ENCODE results near the gene PLA2G4B.

PLA2G4B gene

DNA sequence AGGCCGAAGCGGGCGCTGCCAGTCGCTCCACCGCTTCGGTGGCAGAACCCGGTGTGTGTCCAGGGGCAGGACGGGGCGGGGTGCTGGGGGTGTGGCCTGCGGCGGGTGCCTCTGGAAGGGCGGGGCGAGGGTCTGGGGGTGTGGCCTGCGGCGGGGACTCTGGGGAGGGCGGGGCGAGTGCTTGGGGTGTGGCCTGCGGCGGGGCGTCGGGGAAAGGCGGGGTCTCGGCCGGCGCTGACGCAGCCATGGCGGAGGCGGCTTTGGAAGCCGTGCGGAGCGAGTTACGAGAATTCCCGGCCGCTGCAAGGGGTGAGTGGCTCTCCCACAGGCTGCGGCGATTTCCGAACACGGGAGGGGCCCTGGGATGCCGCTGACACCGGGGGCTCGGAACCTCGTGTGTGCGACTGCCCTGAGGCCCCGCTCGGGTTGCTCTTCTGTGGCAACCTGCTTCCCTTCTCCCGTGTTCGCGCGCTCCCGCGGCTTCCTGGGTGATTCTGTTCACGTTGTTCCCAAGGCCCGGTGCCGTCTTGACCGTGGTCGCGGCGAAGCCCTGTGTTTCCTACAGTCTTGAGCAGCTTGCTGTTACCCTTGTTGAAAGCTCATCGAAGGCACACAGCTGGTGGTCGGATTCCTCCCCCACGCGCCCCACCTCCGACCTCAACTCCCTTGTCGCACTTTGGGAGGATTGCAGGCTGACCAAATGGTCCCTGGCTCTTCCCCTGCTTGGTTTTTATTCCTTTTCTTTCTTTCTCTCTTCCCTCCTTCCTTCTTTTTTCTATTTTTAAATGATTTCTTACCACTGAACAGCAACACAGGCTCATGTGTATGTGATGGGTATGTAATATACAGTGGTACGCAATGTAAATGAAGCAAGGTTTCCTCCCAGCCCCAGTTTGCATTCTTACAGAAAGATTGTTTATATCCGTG lies 10.5 kb upstream of the PLA2G4B start, which contains the start of gene JMJD7:
Gene JMJD7, plus strand, starts transcription at position 213 of the 927 bp plus-strand sequence. Its CDS starts 33 bp downstream, at position 246.
- DNase-seq (ENCODE audit: low read depth), result peak; percentile 88

- DNase-seq (ENCODE audit: low read depth), result no peak
Observed at GRCh38 chr15:41828807-41829141, 9.9 kb upstream of the PLA2G4B start.

DNA sequence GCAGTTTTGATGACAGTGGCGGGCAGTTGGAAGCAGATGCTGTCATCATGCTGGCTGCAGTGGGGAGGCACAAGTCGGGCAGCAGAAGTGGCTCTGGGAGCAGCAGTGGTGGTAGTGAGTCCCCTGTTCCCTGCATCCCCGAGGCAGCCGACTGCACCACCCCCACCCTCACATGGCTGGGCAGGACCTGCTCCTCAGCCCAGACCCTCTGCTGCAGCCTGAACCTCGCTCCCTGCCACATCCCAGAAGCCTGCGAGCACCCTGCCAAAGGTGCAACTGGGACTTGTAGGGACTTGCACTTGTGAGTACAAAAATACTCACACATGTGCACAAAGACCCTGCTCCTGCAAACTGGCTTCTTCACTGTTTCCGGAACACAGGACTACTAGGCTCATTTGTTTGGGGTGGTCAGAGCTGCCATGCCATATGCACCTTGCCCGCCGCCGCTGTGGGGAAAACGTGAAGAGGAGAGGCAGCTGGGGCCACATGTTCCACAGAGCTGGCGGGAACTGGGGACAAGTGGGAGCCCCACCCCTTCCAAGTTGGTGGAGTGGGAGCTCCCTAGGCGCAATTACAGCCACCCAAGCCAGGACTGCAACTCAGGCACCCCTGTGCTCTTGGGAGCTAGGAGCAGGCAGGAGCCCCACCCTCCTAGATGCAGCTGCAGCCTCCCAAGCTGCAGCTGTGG lies 8.5 kb upstream of the PLA2G4B start:
- DNase-seq (ENCODE audit: low read depth), result no peak

GRCh38 chr15:41831291-41831690 lies 7.4 kb upstream of the PLA2G4B start:
- peak; percentile 7 for DNase-seq (ENCODE audit: low read depth)

- DNase-seq (ENCODE audit: low read depth), result no peak
Observed at GRCh38 chr15:41832208-41832607, 6.4 kb upstream of the PLA2G4B start.

DNA sequence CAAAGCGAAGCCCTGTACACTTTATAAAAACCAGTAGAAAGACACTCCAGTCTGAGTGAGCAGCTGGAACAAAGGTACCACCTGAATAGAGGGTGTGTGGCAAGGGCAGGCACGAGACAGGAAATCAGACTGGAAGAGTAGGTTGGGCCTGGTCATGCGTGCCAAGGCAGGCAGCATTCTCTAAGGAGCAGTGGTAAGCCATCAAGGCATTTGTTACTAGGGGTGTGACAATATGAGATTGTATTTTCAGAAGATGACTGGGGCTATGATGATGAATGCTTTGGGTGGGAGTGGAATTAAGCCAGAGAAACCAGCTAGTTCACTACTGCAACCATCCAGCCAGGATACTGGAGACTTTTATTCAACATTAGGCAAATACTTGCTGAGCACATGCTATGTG lies 5.8 kb upstream of the PLA2G4B start:
- no peak for DNase-seq (ENCODE audit: low read depth)

- no peak for DNase-seq (ENCODE audit: low read depth)
Observed at GRCh38 chr15:41834096-41834495, 4.6 kb upstream of the PLA2G4B start.

GRCh38 chr15:41836073-41836472 lies 2.6 kb upstream of the PLA2G4B start:
- DNase-seq (ENCODE audit: low read depth), result no peak

DNA sequence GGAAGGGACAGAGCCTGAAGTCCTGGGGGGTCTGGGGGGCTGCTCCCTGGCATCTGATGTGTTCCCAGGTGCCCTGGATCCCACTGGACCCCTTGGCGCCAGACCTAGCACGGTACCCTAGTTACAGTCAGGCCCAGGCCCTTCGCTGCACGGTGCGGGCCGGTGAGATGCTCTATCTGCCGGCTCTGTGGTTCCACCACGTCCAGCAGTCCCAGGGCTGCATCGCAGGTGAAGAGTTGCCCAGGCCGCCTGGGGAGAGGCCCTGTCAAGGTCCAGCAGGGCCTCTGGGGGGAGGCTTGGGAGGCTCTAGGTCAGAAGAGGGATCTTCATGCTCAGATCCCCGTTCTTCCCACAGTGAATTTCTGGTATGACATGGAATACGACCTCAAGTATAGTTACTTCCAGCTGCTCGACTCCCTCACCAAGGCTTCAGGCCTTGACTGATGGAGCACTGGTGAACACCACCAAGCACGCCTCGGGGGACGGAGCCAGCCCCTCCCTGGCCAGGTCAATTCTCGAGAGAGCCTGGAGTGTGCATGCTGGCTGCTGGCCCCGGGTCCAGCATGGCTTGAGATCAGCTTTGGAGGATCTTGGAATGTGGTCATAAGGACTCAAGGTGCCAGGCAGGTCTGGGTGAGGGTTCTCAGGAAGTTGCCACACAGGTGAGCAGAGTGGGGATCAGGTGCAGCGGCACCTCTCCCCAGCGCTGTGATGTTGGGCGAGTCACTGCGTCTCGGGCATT lies 1.8 kb upstream of the PLA2G4B start:
- no peak for DNase-seq (ENCODE audit: low read depth)

DNA sequence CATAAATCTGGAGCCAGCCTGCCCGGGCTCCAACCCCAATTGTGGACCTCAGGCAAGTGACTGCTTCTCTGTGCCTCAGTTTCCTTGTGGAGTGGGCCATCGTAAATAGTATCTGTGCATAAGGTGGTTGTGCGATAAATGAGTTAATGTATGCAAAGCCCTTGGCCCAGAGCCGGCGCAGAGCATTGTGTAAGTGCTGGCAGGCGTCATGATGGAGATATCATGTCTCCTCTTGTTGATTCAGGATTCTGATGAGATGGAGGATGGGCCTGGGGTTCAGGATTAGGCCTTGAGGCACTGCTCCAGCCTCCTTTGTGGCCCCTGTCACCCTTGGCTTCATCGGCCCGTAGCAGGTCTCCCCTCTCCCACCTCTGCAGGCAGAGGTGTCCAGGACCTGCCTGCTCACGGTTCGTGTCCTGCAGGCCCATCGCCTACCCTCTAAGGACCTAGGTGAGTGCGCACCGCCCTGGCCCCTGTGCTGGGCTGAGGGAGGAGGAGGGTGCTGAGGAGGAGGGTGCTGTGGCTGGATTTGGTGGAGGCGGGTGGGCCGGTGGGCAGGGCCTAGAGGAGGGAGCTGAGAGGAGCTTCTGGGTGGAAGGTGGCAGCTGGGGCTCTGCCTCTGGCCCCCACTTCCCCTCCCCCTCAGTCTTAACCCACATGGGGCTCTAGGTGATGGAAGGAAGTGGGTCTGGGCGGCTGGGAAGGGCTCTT lies 1.3 kb downstream of the PLA2G4B start:
- DNase-seq (ENCODE audit: low read depth), result no peak

DNA sequence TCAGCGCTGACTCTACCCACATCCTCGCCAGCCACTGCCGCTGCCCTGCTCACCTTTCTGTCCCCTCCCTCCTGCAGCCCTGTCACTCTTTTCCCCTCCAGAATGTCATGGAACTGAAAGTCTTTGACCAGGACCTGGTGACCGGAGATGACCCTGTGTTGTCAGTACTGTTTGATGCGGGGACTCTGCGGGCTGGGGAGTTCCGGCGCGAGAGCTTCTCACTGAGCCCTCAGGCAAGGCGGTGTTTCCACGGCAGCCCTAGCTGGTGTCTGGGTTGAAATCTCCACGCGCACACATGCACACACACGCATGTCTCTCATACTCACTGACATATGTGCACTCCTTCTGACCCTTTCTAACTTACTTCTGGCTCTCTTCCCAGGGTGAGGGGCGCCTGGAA lies 2.0 kb downstream of the PLA2G4B start:
- no peak for DNase-seq (ENCODE audit: low read depth)

GRCh38 chr15:41841131-41841530 lies 2.5 kb downstream of the PLA2G4B start:
- no peak for DNase-seq (ENCODE audit: low read depth)

GRCh38 chr15:41842229-41842628 lies 3.6 kb downstream of the PLA2G4B start:
- DNase-seq (ENCODE audit: low read depth), result no peak

DNA sequence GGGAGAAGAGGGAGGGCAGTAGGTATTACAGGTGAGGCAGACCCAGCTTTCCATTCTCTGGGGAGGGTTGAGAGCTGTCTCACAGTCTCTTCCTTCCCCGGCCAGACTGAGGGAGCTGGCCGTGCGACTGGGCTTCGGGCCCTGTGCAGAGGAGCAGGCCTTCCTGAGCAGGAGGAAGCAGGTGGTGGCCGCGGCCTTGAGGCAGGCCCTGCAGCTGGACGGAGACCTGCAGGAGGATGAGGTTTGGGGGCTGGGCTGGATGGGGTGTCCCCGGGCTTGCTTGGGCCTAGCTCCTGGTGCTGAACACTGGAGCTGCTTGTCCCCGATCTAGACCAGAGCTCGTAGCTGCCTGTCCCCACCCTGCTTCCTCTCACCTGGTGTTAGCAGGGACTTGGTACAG lies 4.9 kb downstream of the PLA2G4B start:
- no peak for DNase-seq (ENCODE audit: low read depth)

GRCh38 chr15:41844814-41845213 lies 6.2 kb downstream of the PLA2G4B start:
- no peak for DNase-seq (ENCODE audit: low read depth)

DNA sequence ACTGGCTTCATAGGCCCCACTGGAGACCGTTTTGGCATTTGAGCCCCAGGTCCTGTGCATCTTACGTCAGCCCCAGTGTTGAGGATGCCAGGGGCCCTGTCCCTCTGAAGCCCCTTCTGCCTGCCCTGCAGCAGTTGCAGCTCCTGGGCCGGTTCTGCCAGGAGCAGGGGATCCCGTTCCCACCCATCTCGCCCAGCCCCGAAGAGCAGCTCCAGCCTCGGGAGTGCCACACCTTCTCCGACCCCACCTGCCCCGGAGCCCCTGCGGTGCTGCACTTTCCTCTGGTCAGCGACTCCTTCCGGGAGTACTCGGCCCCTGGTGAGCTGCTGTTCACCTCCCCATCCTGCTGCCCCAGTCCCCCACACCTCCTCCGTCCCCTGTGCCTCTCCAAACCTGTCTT lies 8.6 kb downstream of the PLA2G4B start:
- DNase-seq (ENCODE audit: low read depth), result no peak

- no peak for DNase-seq (ENCODE audit: low read depth)
Observed at GRCh38 chr15:41847981-41848380, 9.3 kb downstream of the PLA2G4B start.

DNA sequence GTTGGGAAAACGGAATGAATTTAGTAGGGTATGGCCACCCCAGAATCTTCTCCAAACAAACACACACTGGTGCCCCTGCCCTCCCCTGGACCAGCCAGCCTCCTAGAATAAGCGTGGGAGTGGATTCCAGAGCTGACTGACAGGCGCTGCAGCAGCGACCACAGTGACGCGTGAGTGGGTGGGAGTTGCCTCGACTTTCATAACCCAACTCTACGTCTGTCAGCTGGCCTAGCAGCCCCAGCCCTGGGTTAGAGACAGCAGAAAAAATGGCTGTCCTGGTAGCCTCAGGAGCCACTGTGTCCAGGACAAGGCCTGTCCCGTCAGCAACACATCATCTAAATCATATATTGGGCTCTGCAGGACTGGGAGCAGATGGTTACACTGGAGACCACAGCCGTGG lies 10.0 kb downstream of the PLA2G4B start:
- no peak for DNase-seq (ENCODE audit: low read depth)

- no peak for DNase-seq (ENCODE audit: low read depth)
Observed at GRCh38 chr15:41849204-41849603, 10.6 kb downstream of the PLA2G4B start.

DNA sequence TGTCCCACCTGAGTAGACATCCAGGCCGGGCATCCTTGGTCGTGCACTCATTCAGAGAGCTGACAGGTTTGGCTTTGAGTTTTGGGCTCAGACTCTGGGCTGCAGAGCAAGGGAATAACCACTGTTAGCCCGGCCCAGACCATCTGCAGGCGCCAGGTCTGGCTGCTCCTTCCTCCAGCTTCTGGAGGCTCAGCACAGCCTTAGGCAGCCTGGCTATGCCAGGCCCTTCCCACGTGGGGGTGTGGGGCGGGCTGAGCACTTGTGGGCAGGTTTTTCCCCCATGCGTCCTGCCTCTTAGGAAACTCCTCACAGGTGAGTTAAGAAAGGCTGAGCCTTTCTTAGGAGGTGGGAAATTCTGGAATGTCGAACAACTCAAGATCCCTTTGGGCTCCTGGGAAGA lies 11.2 kb downstream of the PLA2G4B start:
- no peak for DNase-seq (ENCODE audit: low read depth)

GRCh38 chr15:41850482-41851166 lies 12.0 kb downstream of the PLA2G4B start:
- DNase-seq (ENCODE audit: low read depth), result no peak

DNA sequence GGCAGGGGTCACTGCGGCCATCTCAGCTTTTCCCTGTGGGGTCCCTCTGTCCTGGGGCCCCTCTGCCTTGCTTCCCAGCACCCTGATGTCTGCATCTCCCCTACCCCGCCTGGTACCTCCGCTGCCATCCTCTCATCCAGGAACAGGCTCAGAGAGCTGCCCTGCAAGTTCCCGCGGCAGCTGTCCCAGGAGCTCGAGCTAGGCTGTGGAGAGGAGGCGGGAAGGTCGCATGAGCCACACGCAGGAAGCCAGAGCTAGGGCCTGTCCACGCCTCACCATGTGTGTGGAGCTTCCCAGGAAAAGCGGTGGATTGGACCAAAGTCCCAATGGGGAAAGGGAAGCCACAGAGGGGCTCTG lies 12.5 kb downstream of the PLA2G4B start:
- DNase-seq (ENCODE audit: low read depth), result no peak
